ENCODE measurements around the gene ATE1.

GRCh38 chr10:121845044-121845784 is 82.6 kb downstream of the ATE1 start:
- no peak for TF ChIP-seq CTCF (conservative IDR thresholded peaks at IDR 0.05; ENCODE audit: low read depth, low read length)
- TF ChIP-seq RAD21 (IDR thresholded peaks at IDR 0.05; ENCODE audit: low read length): no peak
- TF ChIP-seq FOS (IDR thresholded peaks at IDR 0.05; ENCODE audit: low read depth, low read length): no peak
- TF ChIP-seq POLR2A (IDR thresholded peaks at IDR 0.05; ENCODE audit: low read depth, low read length): no peak
- TF ChIP-seq CEBPB (IDR thresholded peaks at IDR 0.05; ENCODE audit: low read depth, low read length): no peak
- TF ChIP-seq MAZ (IDR thresholded peaks at IDR 0.05; ENCODE audit: borderline replicate concordance, low read depth, low read length): no peak
- TF ChIP-seq CHD1 (IDR thresholded peaks at IDR 0.05; ENCODE audit: low read depth, low read length): no peak
